MCF 10A (cell line): ENCODE measurements around the gene FHL1. TPM values are rescaled to one million over a fixed set of nuclear protein-coding genes. Genes with fewer than 3 reads are reported as not detected.

Source experiments
- BruUV-seq: library from RNA; stranded (reverse); fragments of 400-500 nt; replicated peaks from 2 replicates; lab custom pipeline; 2021; lab: Mats Ljungman, UMichigan
- CTCF ChIA-PET: fragments of 300-600 bp; sonication (Branson Sonifier 250); formaldehyde crosslinking; extraction: SDS; loops from one replicate; lab custom pipeline; 2021; ENCODE audit warnings: antibody characterized with exemption, inconsistent platforms; lab: Yijun Ruan, JAX
- POLR2A ChIA-PET: fragments of 300-600, 350-650 bp; sonication (Branson Sonifier 250); formaldehyde crosslinking; extraction: SDS; loops from one replicate; lab custom pipeline; 2020; ENCODE audit warnings: antibody characterized with exemption, inconsistent platforms; lab: Yijun Ruan, JAX
- DNase-seq: peaks from one replicate; pipeline ENCODE4 v3.0.0-alpha.2; 2018; ENCODE audit not compliant: unreplicated experiment
- H3K27ac Mint-ChIP-seq: one replicate; pipeline ENCODE4 v1.8.0; 2022; ENCODE audit warnings: mild to moderate bottlenecking, low read depth, mixed read lengths; ENCODE audit not compliant: unreplicated experiment
- H3K27me3 Mint-ChIP-seq: one replicate; pipeline ENCODE4 v1.8.0; 2022; ENCODE audit warnings: mixed read lengths; ENCODE audit not compliant: insufficient read depth, unreplicated experiment
- H3K36me3 Mint-ChIP-seq: one replicate; pipeline ENCODE4 v1.8.0; 2022; ENCODE audit warnings: mild to moderate bottlenecking, moderate library complexity, mixed read lengths; ENCODE audit not compliant: insufficient read depth, unreplicated experiment
- H3K4me1 Mint-ChIP-seq: one replicate; pipeline ENCODE4 v1.8.0; 2022; ENCODE audit warnings: mixed read lengths; ENCODE audit not compliant: insufficient read depth, unreplicated experiment
- H3K4me3 Mint-ChIP-seq: one replicate; pipeline ENCODE4 v1.8.0; 2022; ENCODE audit warnings: mild to moderate bottlenecking, moderate library complexity, mixed read lengths; ENCODE audit not compliant: unreplicated experiment
- H3K9me3 Mint-ChIP-seq: one replicate; pipeline ENCODE4 v1.8.0; 2022; ENCODE audit warnings: mixed read lengths; ENCODE audit not compliant: unreplicated experiment
- intact Hi-C: fragments of 100-400 bp; cut with micrococcal nuclease; formaldehyde crosslinking; loops from 2 replicates; pipeline ENCODE4 v1.14.1; 2022
- total RNA-seq: library from RNA; stranded (reverse); gene quantifications from 2 replicates; pipeline ENCODE4 v1.2.3, GENCODE V29; 2022
- TF ChIP-seq, protein P1 (sequence below): fragments of 200-600 bp; IDR thresholded peaks from one replicate; pipeline ENCODE4 v1.8.0; 2022; ENCODE audit warnings: antibody characterized with exemption, mild to moderate bottlenecking; ENCODE audit not compliant: unreplicated experiment

FHL1 gene
- total RNA-seq, 1 experiment from 2014 or later = 16.6 TPM

DNA sequence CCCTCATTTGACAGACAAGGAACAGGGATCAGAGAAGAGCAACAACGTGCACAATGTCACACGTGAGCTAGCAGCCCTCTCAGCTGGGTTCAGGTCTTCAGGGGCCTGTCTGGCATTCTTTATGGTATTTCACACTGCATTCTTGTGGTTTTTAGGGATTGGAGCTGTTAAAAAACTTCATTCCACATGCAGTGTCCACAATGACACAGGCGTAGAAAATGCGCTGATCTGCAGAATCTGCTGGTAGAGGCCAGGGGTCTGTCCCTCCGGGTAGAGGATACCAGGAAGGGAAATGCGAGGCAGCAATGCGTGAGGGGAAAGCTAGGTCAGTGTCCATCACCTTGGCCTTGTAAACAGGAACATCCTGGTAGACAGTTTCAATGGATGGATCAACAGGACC, 67.2 kb downstream of the FHL1 start:
- Mint-ChIP-seq H3K4me3 (no peak overlapping the region), H3K9me3 (no peaks in the 10 kb centered on the region), H3K27me3 (peaks cover 35% of the 10 kb centered on the region), H3K36me3 (peaks cover 22% of the 10 kb centered on the region), H3K27ac (peak overlapping the region; percentile 60), H3K4me1 (peaks cover 14% of the 10 kb centered on the region)
- peak; percentile 34 for DNase-seq
- BruUV-seq = no TSS peak
- intact Hi-C loops = no loop called here
- TF ChIP-seq, protein P1, sequence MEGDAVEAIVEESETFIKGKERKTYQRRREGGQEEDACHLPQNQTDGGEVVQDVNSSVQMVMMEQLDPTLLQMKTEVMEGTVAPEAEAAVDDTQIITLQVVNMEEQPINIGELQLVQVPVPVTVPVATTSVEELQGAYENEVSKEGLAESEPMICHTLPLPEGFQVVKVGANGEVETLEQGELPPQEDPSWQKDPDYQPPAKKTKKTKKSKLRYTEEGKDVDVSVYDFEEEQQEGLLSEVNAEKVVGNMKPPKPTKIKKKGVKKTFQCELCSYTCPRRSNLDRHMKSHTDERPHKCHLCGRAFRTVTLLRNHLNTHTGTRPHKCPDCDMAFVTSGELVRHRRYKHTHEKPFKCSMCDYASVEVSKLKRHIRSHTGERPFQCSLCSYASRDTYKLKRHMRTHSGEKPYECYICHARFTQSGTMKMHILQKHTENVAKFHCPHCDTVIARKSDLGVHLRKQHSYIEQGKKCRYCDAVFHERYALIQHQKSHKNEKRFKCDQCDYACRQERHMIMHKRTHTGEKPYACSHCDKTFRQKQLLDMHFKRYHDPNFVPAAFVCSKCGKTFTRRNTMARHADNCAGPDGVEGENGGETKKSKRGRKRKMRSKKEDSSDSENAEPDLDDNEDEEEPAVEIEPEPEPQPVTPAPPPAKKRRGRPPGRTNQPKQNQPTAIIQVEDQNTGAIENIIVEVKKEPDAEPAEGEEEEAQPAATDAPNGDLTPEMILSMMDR = no peak
- ChIA-PET POLR2A (no interaction called here), CTCF (interaction anchor here (0.7 to 0.8 kb wide), 2 partner anchors 9 to 50 kb away, joined by 3 to 4 read pairs; no protein-coding TSS in a partner anchor)

DNA sequence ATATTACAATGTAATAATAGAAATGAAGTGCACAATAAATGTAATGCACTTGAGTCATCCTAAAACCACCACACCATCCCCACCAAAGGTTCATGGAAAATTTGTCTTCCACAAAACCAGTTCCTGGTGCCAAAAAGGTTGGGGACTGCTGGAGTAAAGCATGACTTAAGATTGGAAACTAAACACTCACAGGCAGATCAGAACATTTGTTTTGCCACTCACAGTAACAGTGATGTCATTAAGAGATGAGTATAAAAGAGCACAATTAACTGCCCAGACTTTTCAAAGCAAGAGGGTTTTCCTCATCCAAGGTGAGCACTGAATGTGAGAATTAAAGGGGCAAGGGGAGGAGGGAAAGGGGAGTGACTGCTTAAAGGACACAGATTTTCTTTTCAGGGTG, 68.2 kb downstream of the FHL1 start:
- ChIA-PET POLR2A (no interaction called here), CTCF (no interaction called here)
- Mint-ChIP-seq H3K27me3 (peaks cover 29% of the 10 kb centered on the region), H3K9me3 (no peaks in the 10 kb centered on the region), H3K27ac (no peak overlapping the region), H3K4me1 (peaks cover 14% of the 10 kb centered on the region), H3K36me3 (peaks cover 31% of the 10 kb centered on the region), H3K4me3 (no peak overlapping the region)
- BruUV-seq = no TSS peak
- TF ChIP-seq, protein P1 = no peak
- intact Hi-C loops = no loop called here
- DNase-seq = no peak

GRCh38 chrX:136219893-136220292, 72.6 kb downstream of the FHL1 start:
- intact Hi-C loops = no loop called here
- Mint-ChIP-seq H3K27me3 (peaks cover 35% of the 10 kb centered on the region), H3K4me1 (peaks cover 5% of the 10 kb centered on the region), H3K27ac (no peak overlapping the region), H3K9me3 (no peaks in the 10 kb centered on the region), H3K36me3 (peaks cover 52% of the 10 kb centered on the region), H3K4me3 (no peak overlapping the region)
- no peak for DNase-seq
- TF ChIP-seq, protein P1 = no peak
- no TSS peak for BruUV-seq
- POLR2A ChIA-PET = no interaction called here
- CTCF ChIA-PET = no interaction called here

DNA sequence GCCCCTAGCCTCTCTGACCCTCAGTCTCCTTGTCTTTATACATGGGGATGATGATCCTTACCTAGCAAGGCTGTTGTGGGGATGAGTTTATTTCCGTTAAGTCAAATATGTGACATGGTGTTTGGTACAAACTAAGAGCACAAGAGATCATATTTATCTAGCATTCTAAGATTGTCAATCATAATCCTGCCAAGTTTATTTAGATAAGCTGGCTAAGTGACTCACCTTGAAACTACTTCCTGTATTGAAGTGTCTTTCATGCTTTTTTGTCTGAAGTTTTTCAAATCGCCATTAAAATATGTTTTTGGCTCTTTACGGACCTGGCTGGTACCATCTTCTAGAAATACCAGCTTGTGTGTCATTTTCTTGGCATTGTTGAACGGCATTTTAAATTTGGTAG, 73.2 kb downstream of the FHL1 start:
- H3K4me1 Mint-ChIP-seq = no peaks in the 10 kb centered on the region
- H3K4me3 Mint-ChIP-seq = no peak overlapping the region
- POLR2A ChIA-PET = interaction anchor here (0.7 kb wide), 1 partner anchor 129 kb away, joined by 3 read pairs; no protein-coding TSS in a partner anchor
- intact Hi-C loops = no loop called here
- H3K27me3 Mint-ChIP-seq = peaks cover 41% of the 10 kb centered on the region
- peak; percentile 11 for DNase-seq
- BruUV-seq = no TSS peak
- H3K27ac Mint-ChIP-seq = peak overlapping the region; percentile 49
- TF ChIP-seq, protein P1 = no peak
- H3K36me3 Mint-ChIP-seq = peaks cover 58% of the 10 kb centered on the region
- CTCF ChIA-PET = interaction anchor here (0.7 kb wide), 1 partner anchor 11 kb away, joined by 4 read pairs; no protein-coding TSS in a partner anchor
- H3K9me3 Mint-ChIP-seq = no peaks in the 10 kb centered on the region
